GM19035 (cell line): ENCODE results near the gene SND1.

Experiments used
- ATAC-seq: cut with Tn5 transposase; IDR thresholded peaks from one replicate; pipeline ENCODE4 v1.9.1; 2021; ENCODE audit not compliant: unreplicated experiment

The SND1 gene

GRCh38 chr7:127718340-127718679, 66.3 kb downstream of the SND1 start:
- ATAC-seq, result no peak

DNA sequence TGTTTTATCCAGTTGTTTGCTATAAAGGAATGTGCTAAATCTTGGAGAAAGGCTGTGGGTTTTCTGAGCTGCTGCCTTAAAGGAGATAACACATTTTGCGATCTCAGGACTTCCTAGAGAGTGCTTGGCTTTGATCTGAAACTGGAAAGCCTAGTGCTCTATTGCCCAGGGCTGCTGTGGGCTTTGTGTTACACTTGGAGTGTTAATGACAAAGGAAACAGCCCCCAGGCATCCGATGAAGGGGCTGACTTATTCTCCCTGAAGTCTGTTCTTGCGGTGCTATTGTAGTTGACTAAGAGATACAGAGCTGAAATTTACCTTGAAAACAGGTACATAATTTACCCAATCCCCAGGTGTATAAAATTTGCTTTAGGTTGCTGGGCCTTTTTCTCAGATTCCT, 74.5 kb downstream of the SND1 start:
- no peak for ATAC-seq

DNA sequence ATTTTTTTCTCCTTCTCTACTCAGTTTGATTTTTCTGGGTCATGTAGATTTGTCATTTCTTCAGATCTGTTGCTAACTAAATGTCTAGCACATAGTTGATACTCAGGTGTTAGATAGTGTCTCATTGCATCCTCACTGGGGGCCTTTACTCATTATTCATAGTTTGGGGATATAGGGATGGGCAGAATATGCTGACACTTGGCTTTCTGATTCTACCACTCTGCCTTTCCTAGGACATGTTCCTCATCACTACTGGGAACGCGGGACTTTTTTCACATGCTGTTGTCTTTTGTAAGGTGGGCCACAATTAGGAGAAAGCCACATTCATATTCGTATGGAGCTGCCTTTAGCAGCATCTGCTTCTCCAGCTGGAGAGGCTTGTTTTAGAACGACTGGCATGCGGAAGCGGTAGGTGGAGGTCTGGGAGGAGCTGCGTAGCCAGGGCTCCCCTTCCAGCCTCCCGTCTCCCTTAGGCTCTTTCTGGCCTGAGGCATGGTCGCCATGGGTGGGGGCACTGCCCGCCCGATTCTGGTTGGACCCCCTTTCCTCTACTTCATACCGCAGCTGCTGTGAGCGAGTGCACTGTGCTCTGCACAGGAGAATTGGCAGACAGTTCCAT, 78.8 kb downstream of the SND1 start:
- no peak for ATAC-seq

- ATAC-seq, result no peak
These were observed 79.6 kb downstream of the SND1 start for GRCh38 chr7:127731431-127732080.

DNA sequence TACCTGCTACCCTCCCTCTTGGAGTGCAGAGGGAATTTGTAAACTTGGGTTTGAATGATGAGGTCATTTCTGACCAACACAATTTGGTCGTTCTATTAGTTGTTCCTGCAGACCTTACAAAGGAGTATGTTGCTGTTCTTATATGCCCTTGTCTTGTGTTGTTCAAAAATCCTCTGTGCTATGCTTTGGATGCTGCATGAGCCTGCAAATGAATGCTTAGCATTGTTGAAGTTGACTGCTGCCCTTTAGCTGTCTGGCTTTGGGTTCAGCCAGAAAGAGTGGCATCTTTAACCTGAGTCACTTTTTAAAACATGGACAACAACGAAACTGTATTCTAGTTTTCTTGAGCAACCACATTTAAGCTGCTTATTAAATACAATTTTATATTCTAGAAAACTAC, 80.3 kb downstream of the SND1 start:
- no peak for ATAC-seq

DNA sequence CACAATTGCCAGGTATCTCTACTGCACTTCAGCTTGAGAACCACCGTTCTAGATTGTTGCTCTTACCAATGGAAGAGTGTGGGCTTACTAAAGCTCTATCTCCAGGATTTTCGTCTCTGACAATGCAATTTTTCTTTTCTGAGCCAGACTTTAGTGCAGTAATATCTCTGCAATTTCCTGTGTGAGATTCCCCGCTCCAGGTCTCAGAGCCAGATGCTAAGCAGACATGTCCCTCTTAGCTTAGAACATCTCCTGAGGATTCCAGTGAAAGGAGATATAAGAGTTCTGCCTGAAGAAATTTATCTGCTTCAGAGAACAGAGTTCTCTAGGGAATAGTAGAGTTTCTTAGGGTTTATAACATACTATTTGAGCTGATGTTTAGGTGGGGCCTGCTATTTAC, 82.0 kb downstream of the SND1 start:
- no peak for ATAC-seq

DNA sequence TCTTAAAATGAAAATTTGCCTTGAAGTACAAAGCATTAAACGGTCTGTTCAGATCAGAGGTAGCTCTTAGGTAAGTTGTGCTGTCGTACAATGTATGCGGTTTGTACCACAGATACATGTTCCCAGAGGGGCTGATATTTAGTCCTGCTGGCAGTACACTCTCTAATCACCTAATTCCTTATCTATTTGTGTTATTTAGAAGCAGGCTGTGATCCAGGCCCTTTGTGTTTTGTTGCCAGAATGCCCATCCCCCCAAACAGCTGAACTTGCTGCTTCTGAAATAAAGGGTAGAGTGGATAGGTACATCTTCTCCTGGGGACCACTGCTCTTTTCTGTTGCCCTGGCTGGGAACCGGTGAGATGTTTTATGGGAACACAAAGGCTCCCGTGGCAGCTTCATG, 84.5 kb downstream of the SND1 start:
- no peak for ATAC-seq

GRCh38 chr7:127738859-127739258, 86.9 kb downstream of the SND1 start:
- ATAC-seq, result no peak

GRCh38 chr7:127741764-127742375, 89.9 kb downstream of the SND1 start:
- ATAC-seq, result no peak

DNA sequence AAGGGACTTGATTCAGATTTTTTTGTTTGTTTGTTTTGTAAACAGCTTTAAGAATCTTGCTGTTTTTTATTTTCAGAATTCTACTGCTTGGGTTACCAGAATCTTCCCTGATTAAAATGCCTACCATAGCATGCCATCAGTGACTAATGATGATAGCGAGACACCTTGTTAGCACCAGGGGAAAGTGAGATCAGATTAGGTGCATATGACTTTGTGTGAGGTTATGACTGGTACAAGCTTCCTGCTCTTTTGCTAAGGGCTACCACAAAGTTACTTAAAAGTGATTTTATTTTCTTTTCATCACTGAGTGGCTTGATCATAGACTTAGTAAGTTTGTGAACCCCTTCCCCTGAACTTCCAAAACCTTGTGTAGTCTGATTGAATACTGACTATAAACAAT, 93.5 kb downstream of the SND1 start:
- no peak for ATAC-seq

- ATAC-seq, result no peak
These were observed 99.1 kb downstream of the SND1 start for GRCh38 chr7:127751062-127751461.

DNA sequence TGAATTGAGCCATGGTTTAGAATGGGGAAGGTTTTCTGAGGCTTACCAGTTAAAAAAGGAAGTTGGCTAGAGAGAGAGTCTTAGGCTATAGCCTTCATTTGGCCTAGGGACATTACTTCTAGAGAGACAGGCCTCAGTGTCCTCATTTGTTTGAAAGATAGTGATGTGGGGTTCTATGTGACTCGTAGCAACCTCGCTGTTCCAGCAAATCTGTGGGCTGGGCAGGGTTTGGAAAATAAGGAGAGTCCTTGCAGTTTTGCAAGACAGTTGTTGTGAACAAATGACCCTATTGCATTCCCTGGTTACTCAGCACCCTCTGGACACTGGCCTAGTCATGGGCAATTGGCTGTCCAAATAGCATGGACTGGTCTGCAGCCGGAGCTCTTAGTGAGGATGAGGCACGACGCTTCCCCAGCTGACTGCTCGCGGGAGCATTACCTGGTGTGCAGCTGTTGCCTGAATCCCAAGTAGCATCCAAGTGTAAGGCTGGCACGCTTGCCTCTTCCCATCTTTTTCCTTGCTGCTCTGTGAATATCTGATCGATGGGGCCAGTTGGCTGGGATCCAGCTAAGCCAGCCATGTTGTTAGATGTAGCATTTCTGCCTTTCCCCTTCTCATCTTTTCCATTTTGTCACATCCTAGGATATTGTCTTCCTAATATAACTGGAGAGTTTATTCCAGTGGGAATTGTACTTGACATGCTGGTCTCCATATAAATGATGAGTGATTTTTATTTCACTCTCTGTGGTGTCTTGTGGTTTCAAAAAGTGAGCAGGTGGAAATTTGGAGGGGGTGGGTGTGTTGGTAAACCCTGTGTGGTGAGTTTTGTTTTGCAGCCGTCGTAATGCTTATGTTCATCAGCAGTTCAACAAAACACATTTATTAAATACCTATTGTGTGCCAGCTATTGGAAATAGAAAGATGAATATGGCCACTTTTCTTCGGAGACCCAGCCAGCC, 99.8 kb downstream of the SND1 start:
- ATAC-seq, result no peak

GRCh38 chr7:127752829-127753228, 100.8 kb downstream of the SND1 start:
- ATAC-seq, result no peak

GRCh38 chr7:127754457-127754856, 102.5 kb downstream of the SND1 start:
- no peak for ATAC-seq

DNA sequence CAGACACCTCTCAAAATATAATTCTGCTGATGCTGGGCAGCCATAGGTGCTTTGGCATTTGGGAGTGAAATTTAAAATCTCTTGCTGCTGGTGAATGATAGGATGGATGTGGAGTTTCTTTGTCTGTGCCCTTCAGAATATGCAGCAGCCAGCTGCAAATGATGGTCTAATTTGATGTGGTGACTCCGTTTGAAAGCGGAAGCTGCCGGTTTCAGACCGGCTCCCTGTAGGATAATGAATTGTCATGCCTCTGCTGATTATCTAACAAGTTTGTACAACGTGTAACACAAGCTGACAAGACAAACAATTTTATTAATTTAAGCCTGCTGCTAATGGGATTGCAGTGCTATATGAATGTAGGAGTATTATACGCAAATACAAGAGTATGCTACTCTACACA, 103.5 kb downstream of the SND1 start:
- no peak for ATAC-seq

DNA sequence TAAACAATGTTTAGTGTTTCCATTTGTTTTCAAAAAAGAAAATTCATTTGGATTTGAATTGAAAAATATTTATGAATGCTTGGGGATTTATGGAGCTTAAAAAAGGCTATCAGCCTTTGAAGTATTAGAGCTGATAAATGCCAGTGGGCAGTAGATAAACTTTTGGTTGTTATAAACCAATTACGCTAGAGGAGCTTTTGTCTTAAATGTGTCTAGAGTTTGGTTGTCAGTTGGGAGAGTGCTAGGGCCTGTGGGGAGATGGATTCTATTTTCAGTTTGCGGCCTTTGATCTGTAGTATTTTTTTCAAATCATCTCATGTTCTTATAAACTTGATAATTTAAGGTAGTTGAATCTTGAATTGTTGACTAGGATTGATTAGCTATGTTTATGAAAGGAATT, 104.0 kb downstream of the SND1 start:
- ATAC-seq, result no peak

GRCh38 chr7:127758105-127758504, 106.1 kb downstream of the SND1 start:
- no peak for ATAC-seq

DNA sequence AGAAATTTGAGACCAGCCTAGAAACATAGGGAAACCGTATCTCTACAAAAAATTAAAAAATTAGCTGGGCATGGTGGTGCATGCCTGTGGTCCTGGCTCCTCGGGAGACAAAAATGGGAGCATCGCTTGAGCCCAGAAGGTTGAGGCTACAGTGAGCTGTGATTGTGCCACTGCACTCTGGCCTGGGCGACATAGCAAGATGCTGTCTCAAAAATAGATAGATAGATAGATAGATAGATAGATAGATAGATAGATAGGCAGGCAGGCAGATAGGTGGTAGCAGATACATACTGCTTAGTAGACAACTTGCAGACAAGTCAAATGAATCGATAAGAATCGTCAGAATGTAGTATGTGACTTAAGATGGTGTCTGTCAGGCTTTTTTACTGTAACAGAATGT, 106.9 kb downstream of the SND1 start:
- ATAC-seq, result no peak

DNA sequence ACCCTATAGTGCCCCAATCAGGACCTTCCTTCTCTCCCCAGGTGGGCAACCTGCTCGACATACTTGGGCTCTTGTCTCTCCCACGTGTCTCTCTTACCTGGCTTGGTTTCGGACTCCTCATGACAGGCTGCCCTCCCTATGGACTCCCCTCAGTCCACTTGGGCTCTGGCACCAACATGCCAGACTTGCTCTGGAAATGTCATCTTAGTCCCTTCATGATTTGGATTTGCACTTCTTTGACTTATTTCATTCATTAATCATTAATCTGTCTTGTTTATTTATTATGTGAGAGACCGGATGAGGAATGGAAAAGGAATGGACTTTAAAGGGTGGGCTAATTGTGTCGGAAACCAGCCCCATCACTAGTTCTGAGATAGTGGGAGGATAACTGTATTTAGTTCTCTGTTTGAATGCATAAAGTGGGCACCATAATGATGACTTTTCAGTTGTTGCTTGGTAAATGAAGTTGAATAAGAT, 108.0 kb downstream of the SND1 start:
- no peak for ATAC-seq

DNA sequence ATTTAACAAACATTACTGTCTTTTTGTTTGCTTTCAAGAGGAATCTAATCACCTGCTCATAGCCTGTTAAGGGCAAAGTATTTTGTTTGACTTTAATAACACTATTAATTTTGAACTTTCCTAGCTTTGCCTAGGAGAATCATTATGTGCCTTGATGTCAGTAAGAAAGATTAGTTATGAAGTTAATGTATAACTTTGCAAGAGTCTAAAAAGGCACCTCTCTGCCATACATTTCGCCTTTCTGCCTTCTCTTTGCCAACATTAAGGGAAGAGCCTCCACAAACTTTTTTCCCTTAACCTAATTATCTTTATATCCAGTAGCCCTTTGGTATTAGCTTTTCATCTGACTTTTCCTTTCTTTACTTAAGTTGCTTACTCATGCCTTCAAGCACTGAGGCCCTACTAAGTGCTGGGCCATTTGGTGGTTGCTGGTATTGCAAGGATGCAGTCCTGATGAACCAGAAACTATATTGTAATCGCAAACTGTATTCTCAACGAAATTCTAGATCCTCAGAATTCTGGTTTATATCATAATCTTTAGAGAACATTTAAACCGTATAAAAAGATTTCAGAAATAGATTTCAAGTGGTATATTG, 108.5 kb downstream of the SND1 start:
- no peak for ATAC-seq

DNA sequence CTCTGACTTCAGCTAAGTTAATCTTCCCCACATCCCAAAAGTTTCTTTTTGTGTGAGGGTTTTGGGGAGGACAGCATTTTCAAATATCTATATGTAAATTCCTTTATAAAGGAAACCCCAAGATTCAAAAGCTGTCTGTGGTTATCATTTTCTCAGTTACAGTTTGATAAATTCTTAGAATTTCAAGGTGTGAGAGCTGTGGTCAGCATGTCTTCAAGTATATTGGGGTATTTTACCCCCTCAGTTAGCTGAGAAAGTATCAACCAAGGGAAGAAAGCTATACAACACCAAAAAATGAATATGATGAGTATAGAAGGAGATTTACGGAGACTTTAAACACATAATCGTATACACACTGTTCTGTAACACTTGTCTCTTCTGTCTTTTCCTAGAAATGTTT, 109.2 kb downstream of the SND1 start:
- no peak for ATAC-seq
